ENCODE data around the gene TAP1.

GRCh38 chr6:32852844-32853540 lies 512 bp downstream of the TAP1 start:
- TF ChIP-seq, protein P1, sequence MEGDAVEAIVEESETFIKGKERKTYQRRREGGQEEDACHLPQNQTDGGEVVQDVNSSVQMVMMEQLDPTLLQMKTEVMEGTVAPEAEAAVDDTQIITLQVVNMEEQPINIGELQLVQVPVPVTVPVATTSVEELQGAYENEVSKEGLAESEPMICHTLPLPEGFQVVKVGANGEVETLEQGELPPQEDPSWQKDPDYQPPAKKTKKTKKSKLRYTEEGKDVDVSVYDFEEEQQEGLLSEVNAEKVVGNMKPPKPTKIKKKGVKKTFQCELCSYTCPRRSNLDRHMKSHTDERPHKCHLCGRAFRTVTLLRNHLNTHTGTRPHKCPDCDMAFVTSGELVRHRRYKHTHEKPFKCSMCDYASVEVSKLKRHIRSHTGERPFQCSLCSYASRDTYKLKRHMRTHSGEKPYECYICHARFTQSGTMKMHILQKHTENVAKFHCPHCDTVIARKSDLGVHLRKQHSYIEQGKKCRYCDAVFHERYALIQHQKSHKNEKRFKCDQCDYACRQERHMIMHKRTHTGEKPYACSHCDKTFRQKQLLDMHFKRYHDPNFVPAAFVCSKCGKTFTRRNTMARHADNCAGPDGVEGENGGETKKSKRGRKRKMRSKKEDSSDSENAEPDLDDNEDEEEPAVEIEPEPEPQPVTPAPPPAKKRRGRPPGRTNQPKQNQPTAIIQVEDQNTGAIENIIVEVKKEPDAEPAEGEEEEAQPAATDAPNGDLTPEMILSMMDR (IDR thresholded peaks at IDR 0.05): no peak
- TF ChIP-seq CBX2 (IDR thresholded peaks at IDR 0.05; ENCODE audit: borderline replicate concordance, low read depth) (no peak), MYC (IDR thresholded peaks at IDR 0.05; ENCODE audit: borderline replicate concordance, low read length) (no peak), POLR2A (IDR thresholded peaks at IDR 0.05; ENCODE audit: low read length) (no peak), RAD21 (conservative IDR thresholded peaks at IDR 0.05 in 1 of 2, IDR thresholded peaks at IDR 0.05 in 1 of 2) (no peak), SREBF2 (IDR thresholded peaks at IDR 0.05) (no peak), KDM1A (IDR thresholded peaks at IDR 0.05; ENCODE audit: low read depth) (no peak), ESRRA (IDR thresholded peaks at IDR 0.05; ENCODE audit: borderline replicate concordance, low read length) (no peak), HOXA7 (CRISPR knock-in tag; IDR thresholded peaks at IDR 0.05) (no peak), EP300 (IDR thresholded peaks at IDR 0.05) (no peak), NPAS2 (CRISPR knock-in tag; IDR thresholded peaks at IDR 0.05; ENCODE audit: borderline replicate concordance) (no peak), PBX3 (IDR thresholded peaks at IDR 0.05) (no peak), JUN (IDR thresholded peaks at IDR 0.05) (no peak)

Data from A549 (cell line).